Astrocyte (in vitro differentiated cells and primary cell): ENCODE measurements around the gene RTEL1.

Experiments used
- EZH2 ChIP-seq: IDR thresholded peaks from 2 replicates; pipeline ENCODE4 v1.6.1; 2012; ENCODE audit warnings: mild to moderate bottlenecking, low read length, inconsistent platforms; ENCODE audit not compliant: insufficient read depth
- TF ChIP-seq, protein P1 (sequence below): IDR thresholded peaks from 2 replicates; pipeline ENCODE4 v1.5.1; 2011; ENCODE audit warnings: low read depth, mild to moderate bottlenecking, inconsistent platforms, low read length, moderate library complexity; ENCODE audit not compliant: insufficient read depth

DNA sequence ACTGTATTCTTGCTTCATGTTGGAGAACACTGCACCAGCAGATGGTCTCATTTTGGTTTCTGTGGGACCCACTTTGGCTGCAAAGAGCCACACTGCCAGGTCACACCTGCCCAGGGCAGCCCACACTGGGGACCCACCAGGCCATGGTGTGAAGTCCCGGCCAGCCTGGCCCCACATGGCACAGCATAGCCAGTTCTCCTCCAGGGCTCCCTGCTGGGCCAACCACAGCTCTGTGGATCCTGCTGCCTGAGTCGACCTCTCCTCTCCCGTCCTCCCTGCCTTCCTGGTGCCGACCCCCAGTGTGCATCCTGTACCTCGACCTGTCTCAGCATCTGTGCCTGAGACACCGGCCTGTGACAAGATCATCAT lies 46.6 kb downstream of the RTEL1 start:
- TF ChIP-seq, protein P1, sequence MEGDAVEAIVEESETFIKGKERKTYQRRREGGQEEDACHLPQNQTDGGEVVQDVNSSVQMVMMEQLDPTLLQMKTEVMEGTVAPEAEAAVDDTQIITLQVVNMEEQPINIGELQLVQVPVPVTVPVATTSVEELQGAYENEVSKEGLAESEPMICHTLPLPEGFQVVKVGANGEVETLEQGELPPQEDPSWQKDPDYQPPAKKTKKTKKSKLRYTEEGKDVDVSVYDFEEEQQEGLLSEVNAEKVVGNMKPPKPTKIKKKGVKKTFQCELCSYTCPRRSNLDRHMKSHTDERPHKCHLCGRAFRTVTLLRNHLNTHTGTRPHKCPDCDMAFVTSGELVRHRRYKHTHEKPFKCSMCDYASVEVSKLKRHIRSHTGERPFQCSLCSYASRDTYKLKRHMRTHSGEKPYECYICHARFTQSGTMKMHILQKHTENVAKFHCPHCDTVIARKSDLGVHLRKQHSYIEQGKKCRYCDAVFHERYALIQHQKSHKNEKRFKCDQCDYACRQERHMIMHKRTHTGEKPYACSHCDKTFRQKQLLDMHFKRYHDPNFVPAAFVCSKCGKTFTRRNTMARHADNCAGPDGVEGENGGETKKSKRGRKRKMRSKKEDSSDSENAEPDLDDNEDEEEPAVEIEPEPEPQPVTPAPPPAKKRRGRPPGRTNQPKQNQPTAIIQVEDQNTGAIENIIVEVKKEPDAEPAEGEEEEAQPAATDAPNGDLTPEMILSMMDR: no peak
- TF ChIP-seq EZH2: no peak
